Activated naive CD8-positive, alpha-beta T cell treated with anti-CD3 and anti-CD28 coated beads, Interleukin-2, amount 50 U/mL, for 16 hours (primary cell): ENCODE data around the gene SLC66A1.

Experiments used
- DNase-seq: peaks from one replicate; pipeline ENCODE4 v3.0.0-alpha.2; 2020; ENCODE audit warnings: low read depth, low spot score

The SLC66A1 gene

GRCh38 chr1:19342062-19342750 lies 30.1 kb downstream of the SLC66A1 start:
- no peak for DNase-seq

GRCh38 chr1:19342894-19343616 lies 30.9 kb downstream of the SLC66A1 start:
- no peak for DNase-seq

- no peak for DNase-seq
Measured at GRCh38 chr1:19343617-19344350, 31.7 kb downstream of the SLC66A1 start.

- DNase-seq, result peak; percentile 17
Measured at GRCh38 chr1:19344372-19344810, 32.3 kb downstream of the SLC66A1 start.

GRCh38 chr1:19344831-19345230 lies 32.7 kb downstream of the SLC66A1 start:
- no peak for DNase-seq

GRCh38 chr1:19345391-19345790 lies 33.3 kb downstream of the SLC66A1 start:
- DNase-seq, result no peak

GRCh38 chr1:19346026-19346425 lies 33.9 kb downstream of the SLC66A1 start:
- no peak for DNase-seq

- DNase-seq, result no peak
Measured at GRCh38 chr1:19347533-19348172, 35.5 kb downstream of the SLC66A1 start.

GRCh38 chr1:19348441-19349198 lies 36.5 kb downstream of the SLC66A1 start:
- no peak for DNase-seq

- DNase-seq, result no peak
Measured at GRCh38 chr1:19349999-19350398, 37.9 kb downstream of the SLC66A1 start.

- DNase-seq, result no peak
Measured at GRCh38 chr1:19350566-19350965, 38.4 kb downstream of the SLC66A1 start.

GRCh38 chr1:19351873-19352272 lies 39.7 kb downstream of the SLC66A1 start:
- no peak for DNase-seq

GRCh38 chr1:19352839-19353238 lies 40.7 kb downstream of the SLC66A1 start:
- no peak for DNase-seq

- no peak for DNase-seq
Measured at GRCh38 chr1:19353596-19353995, 41.5 kb downstream of the SLC66A1 start.

GRCh38 chr1:19354531-19354981 lies 42.4 kb downstream of the SLC66A1 start:
- no peak for DNase-seq

GRCh38 chr1:19356266-19356665 lies 44.1 kb downstream of the SLC66A1 start:
- DNase-seq, result no peak

- DNase-seq, result no peak
Measured at GRCh38 chr1:19357299-19357986, 45.3 kb downstream of the SLC66A1 start.

GRCh38 chr1:19358710-19359109 lies 46.6 kb downstream of the SLC66A1 start:
- no peak for DNase-seq

GRCh38 chr1:19359357-19359756 lies 47.2 kb downstream of the SLC66A1 start:
- no peak for DNase-seq

- no peak for DNase-seq
Measured at GRCh38 chr1:19360016-19360415, 47.9 kb downstream of the SLC66A1 start.

- DNase-seq, result no peak
Measured at GRCh38 chr1:19360432-19360831, 48.3 kb downstream of the SLC66A1 start.
